Endodermal cell (in vitro differentiated cells): ENCODE measurements around the gene APBB1IP. TPM values are rescaled to one million over a fixed set of nuclear protein-coding genes. Genes with fewer than 3 reads are reported as not detected.
"Not testable (repeated sequence)": the region's sequence is repeated elsewhere in the genome, so short reads cannot be mapped to it uniquely, and the experiment has no call there.

Source experiments
- DNase-seq: peaks from one replicate; pipeline ENCODE4 v3.0.0-alpha.2; 2017
- H3K27ac ChIP-seq: 2 replicates; pipeline ENCODE4 v1.5.1; 2013; ENCODE audit warnings: mild to moderate bottlenecking, low read depth, low read length, moderate library complexity
- H3K27me3 ChIP-seq: 2 replicates; pipeline ENCODE4 v1.6.1; 2013; ENCODE audit warnings: mild to moderate bottlenecking, low read length, moderate library complexity; ENCODE audit not compliant: insufficient read depth, control insufficient read depth, poor library complexity, severe bottlenecking
- H3K36me3 ChIP-seq: 2 replicates; pipeline ENCODE4 v1.7.0; 2013; ENCODE audit warnings: mild to moderate bottlenecking, low read length, moderate library complexity; ENCODE audit not compliant: control insufficient read depth, insufficient read depth
- H3K4me1 ChIP-seq: one replicate; pipeline ENCODE4 v1.7.0; 2013; ENCODE audit warnings: low read length; ENCODE audit not compliant: control insufficient read depth, insufficient read depth
- H3K4me3 ChIP-seq: 2 replicates; pipeline ENCODE4 v1.5.1; 2013; ENCODE audit warnings: mild to moderate bottlenecking, low read length, moderate library complexity
- H3K9ac ChIP-seq: 2 replicates; pipeline ENCODE4 v1.6.1; 2013; ENCODE audit warnings: mild to moderate bottlenecking, low read length, moderate library complexity; ENCODE audit not compliant: poor library complexity, severe bottlenecking; ENCODE audit errors: extremely low read depth
- H3K9me3 ChIP-seq: 2 replicates; pipeline ENCODE4 v1.6.1; 2013; ENCODE audit warnings: mild to moderate bottlenecking, low read length, moderate library complexity; ENCODE audit not compliant: control insufficient read depth
- H3K27ac Mint-ChIP-seq: 2 replicates; pipeline ENCODE4 v1.8.0; 2020; ENCODE audit warnings: mixed read lengths
- H3K27me3 Mint-ChIP-seq: 2 replicates; pipeline ENCODE4 v1.8.0; 2021; ENCODE audit warnings: mild to moderate bottlenecking, mixed read lengths; ENCODE audit not compliant: insufficient read depth
- H3K36me3 Mint-ChIP-seq: 2 replicates; pipeline ENCODE4 v1.8.0; 2020; ENCODE audit warnings: low read depth, mixed read lengths
- H3K4me1 Mint-ChIP-seq: 2 replicates; pipeline ENCODE4 v1.8.0; 2020; ENCODE audit warnings: mixed read lengths
- H3K4me3 Mint-ChIP-seq: 2 replicates; pipeline ENCODE4 v1.8.0; 2020; ENCODE audit warnings: mild to moderate bottlenecking, moderate library complexity, mixed read lengths
- H3K9me3 Mint-ChIP-seq: 2 replicates; pipeline ENCODE4 v1.8.0; 2020; ENCODE audit warnings: mild to moderate bottlenecking, mixed read lengths
- WGBS, 2 experiments: methylation state at CpG; one replicate each; pipeline versions ENCODE4 v1.1.5 to v1.1.7; 2013; ENCODE audit warnings: missing lambda C conversion rate in 2 of 2, mixed read lengths in 1 of 2; ENCODE audit not compliant: insufficient coverage in 1 of 2, insufficient read length in 1 of 2; 5-methylcytosine and 5-hydroxymethylcytosine counted together
- total RNA-seq, 2 donors: library from RNA; stranded (reverse); fragmentation: NEBNext Ultra II Directional in 1 of 2; extraction: Animal tissue kit (Norgen Biotek cat#: 25700) in 1 of 2; gene quantifications; 2 replicates in 1 of 2; 3 replicates in 1 of 2; pipeline ENCODE4 v1.2.1, GENCODE V29; 2021
- TF ChIP-seq, protein P1 (sequence below): fragments of 200-600 bp; sonication (generic); conservative IDR thresholded peaks from 2 replicates; pipeline ENCODE4 v1.5.0; 2021; ENCODE audit warnings: antibody characterized with exemption, mild to moderate bottlenecking

The APBB1IP gene
- total RNA-seq, 2 donors from 2014 or later = 0.24 TPM

GRCh38 chr10:26503911-26504310 lies 65.8 kb downstream of the APBB1IP start:
- Histone ChIP-seq H3K27ac (no peak overlapping the region), H3K9ac (no peak overlapping the region), H3K9me3 (no peaks in the 10 kb centered on the region), H3K4me1 (no peaks in the 10 kb centered on the region), H3K4me3 (no peak overlapping the region), H3K27me3 (no peaks in the 10 kb centered on the region), H3K36me3 (no peaks in the 10 kb centered on the region)
- Mint-ChIP-seq H3K27ac (no peak overlapping the region), H3K4me3 (no peak overlapping the region), H3K4me1 (peaks cover 1% of the 10 kb centered on the region), H3K27me3 (no peaks in the 10 kb centered on the region), H3K9me3 (no peaks in the 10 kb centered on the region), H3K36me3 (no peaks in the 10 kb centered on the region)
- TF ChIP-seq, protein P1, sequence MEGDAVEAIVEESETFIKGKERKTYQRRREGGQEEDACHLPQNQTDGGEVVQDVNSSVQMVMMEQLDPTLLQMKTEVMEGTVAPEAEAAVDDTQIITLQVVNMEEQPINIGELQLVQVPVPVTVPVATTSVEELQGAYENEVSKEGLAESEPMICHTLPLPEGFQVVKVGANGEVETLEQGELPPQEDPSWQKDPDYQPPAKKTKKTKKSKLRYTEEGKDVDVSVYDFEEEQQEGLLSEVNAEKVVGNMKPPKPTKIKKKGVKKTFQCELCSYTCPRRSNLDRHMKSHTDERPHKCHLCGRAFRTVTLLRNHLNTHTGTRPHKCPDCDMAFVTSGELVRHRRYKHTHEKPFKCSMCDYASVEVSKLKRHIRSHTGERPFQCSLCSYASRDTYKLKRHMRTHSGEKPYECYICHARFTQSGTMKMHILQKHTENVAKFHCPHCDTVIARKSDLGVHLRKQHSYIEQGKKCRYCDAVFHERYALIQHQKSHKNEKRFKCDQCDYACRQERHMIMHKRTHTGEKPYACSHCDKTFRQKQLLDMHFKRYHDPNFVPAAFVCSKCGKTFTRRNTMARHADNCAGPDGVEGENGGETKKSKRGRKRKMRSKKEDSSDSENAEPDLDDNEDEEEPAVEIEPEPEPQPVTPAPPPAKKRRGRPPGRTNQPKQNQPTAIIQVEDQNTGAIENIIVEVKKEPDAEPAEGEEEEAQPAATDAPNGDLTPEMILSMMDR = peak; percentile 73
- 51 to 100% methylated on average over 1 to 3 of the region's 3 CpGs for WGBS, 2 experiments
- DNase-seq = peak; percentile 77

GRCh38 chr10:26504429-26504828 lies 66.3 kb downstream of the APBB1IP start:
- not testable (repeated sequence) for H3K27ac Mint-ChIP-seq, H3K4me1 Mint-ChIP-seq, H3K27me3 Mint-ChIP-seq, H3K4me3 ChIP-seq, H3K27ac ChIP-seq, H3K36me3 Mint-ChIP-seq, H3K9me3 ChIP-seq, H3K9ac ChIP-seq, H3K36me3 ChIP-seq, H3K27me3 ChIP-seq, H3K4me3 Mint-ChIP-seq, H3K4me1 ChIP-seq, DNase-seq, H3K9me3 Mint-ChIP-seq
- 95 to 100% methylated on average over 4 to 10 of the region's 10 CpGs for WGBS, 2 experiments

- Histone ChIP-seq H3K9me3 (no peaks in the 10 kb centered on the region), H3K4me3 (no peak overlapping the region), H3K36me3 (no peaks in the 10 kb centered on the region), H3K27ac (no peak overlapping the region), H3K4me1 (no peaks in the 10 kb centered on the region), H3K27me3 (no peaks in the 10 kb centered on the region), H3K9ac (no peak overlapping the region)
- H3K9me3 Mint-ChIP-seq = peaks cover 10% of the 10 kb centered on the region
- TF ChIP-seq, protein P1 = no peak
- H3K36me3 Mint-ChIP-seq = no peaks in the 10 kb centered on the region
- no peak for DNase-seq
- no peak overlapping the region for H3K27ac Mint-ChIP-seq
- H3K27me3 Mint-ChIP-seq = no peaks in the 10 kb centered on the region
- H3K4me3 Mint-ChIP-seq = no peak overlapping the region
- WGBS, 2 experiments = 94 to 95% methylated on average over 4 to 5 of the region's 5 CpGs
- H3K4me1 Mint-ChIP-seq = peaks cover 1% of the 10 kb centered on the region
Measured at GRCh38 chr10:26505491-26505890, 67.3 kb downstream of the APBB1IP start.

GRCh38 chr10:26506736-26507135 lies 68.6 kb downstream of the APBB1IP start:
- TF ChIP-seq, protein P1 = no peak
- no peaks in the 10 kb centered on the region for H3K9me3 ChIP-seq
- H3K36me3 ChIP-seq = no peaks in the 10 kb centered on the region
- H3K27ac ChIP-seq = no peak overlapping the region
- H3K4me1 ChIP-seq = no peaks in the 10 kb centered on the region
- Mint-ChIP-seq H3K27me3 (no peaks in the 10 kb centered on the region), H3K4me1 (peaks cover 1% of the 10 kb centered on the region), H3K27ac (no peak overlapping the region), H3K36me3 (no peaks in the 10 kb centered on the region), H3K4me3 (no peak overlapping the region), H3K9me3 (peaks cover 10% of the 10 kb centered on the region)
- no peak overlapping the region for H3K4me3 ChIP-seq
- no peak overlapping the region for H3K9ac ChIP-seq
- H3K27me3 ChIP-seq = no peaks in the 10 kb centered on the region
- WGBS, 2 experiments = 81 to 97% methylated on average over 2 to 3 of the region's 3 CpGs
- no peak for DNase-seq
